NCI-H460 (cell line): ENCODE measurements around the gene CXCL9. TPM values are rescaled to one million over a fixed set of nuclear protein-coding genes. Genes with fewer than 3 reads are reported as not detected.
"Not testable (repeated sequence)": the region's sequence is repeated elsewhere in the genome, so short reads cannot be mapped to it uniquely, and the experiment has no call there.

Experiments used
- DNase-seq: peaks from one replicate; pipeline ENCODE4 v3.0.0-alpha.2; 2016; ENCODE audit warnings: low read depth; ENCODE audit errors: extremely low read depth
- polyA plus RNA-seq: library from polyadenylated mRNA; depleted of rRNA; stranded (reverse); fragments of >200 nt; gene quantifications from 2 replicates; pipeline ENCODE4 v1.2.3, GENCODE V29; 2014; cell fraction: nucleus; rRNA removed
- total RNA-seq: library from RNA; depleted of rRNA; stranded (reverse); fragments of >200 nt; shearing (Covaris generic); gene quantifications from 2 replicates; pipeline ENCODE4 v1.2.3, GENCODE V29; 2014; rRNA removed

CXCL9 gene
- not detected in 2 replicates for total RNA-seq
- not detected in 2 replicates for polyA plus RNA-seq

GRCh38 chr4:76007089-76007862, at the start of gene CXCL9:
TSS of gene CXCL9 (minus strand) at chr4:76007509. CDS start at chr4:76007449, 60 bp downstream.
- DNase-seq = no peak

GRCh38 chr4:76055421-76055820, 48.1 kb upstream of the CXCL9 start:
- DNase-seq = no peak

- DNase-seq = no peak
Observed at GRCh38 chr4:76055016-76055415, 47.7 kb upstream of the CXCL9 start.

DNA sequence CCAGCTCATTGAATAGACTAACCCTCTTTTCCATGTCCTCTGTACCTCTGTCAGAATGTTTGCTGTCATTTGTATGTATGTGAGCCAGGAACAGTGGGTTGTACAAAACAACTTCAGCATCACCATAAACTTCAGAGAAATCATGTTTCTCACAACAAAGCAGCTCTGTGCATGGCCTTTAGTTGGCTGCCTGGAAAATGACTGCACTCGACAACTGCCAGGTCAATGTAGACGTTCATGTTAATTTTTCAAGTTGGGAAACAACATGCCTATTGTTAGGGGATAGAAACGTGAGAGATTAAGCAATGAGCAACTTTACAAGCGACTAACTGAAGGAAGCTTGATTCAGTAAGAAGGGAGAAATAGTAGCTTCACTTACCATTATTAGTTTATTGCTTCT, 46.4 kb upstream of the CXCL9 start:
- no peak for DNase-seq

GRCh38 chr4:76050560-76051050, 43.3 kb upstream of the CXCL9 start:
- DNase-seq = not testable (repeated sequence)

- DNase-seq = not testable (repeated sequence)
Observed at GRCh38 chr4:76049860-76050416, 42.6 kb upstream of the CXCL9 start.

- not testable (repeated sequence) for DNase-seq
Observed at GRCh38 chr4:76044686-76045085, 37.4 kb upstream of the CXCL9 start.

- not testable (repeated sequence) for DNase-seq
Observed at GRCh38 chr4:76043306-76043705, 36.0 kb upstream of the CXCL9 start.

GRCh38 chr4:76042241-76042998, 35.1 kb upstream of the CXCL9 start:
- DNase-seq = not testable (repeated sequence)

- no peak for DNase-seq
Observed at GRCh38 chr4:76036855-76037254, 29.5 kb upstream of the CXCL9 start.

- no peak for DNase-seq
Observed at GRCh38 chr4:76035799-76036380, 28.6 kb upstream of the CXCL9 start, which contains the start of gene CXCL11. TSS of gene CXCL11 (minus strand) at chr4:76036070. CDS start at chr4:76035987, 83 bp downstream.

DNA sequence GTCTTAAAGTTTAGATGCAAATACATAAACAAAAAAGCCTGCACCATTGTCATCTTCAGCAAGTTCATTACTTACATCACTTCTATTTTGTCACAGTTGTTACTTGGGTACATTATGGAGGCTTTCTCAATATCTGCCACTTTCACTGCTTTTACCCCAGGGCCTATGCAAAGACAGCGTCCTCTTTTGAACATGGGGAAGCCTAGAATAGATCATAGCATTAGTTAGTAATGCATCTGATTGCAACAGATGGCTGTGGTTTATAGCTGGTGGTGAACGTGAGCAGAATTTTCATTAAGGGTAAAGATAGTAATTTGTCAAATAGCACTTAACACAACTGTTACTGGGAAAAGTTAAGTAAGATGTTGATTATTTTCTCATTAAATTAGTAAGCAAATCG, 27.8 kb upstream of the CXCL9 start:
- DNase-seq = no peak

DNA sequence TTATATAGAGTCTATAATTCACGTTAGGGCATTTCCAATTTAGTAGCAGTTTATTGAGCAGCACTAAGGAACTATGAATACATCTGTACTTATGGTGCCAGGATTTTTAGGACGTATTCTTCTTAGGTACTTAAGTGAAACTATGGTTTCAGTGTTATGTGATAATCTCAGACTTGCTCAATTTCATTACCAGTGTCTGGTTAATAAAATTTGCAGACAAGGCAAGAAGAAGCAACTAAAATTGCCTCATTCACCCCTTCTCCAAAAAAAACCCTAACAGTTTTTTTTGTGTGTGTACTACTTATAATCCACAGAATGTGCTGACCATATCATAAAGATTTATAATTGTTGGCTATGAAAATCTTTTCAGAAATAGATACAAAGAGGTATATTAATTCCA, 22.0 kb upstream of the CXCL9 start:
- no peak for DNase-seq

- no peak for DNase-seq
Observed at GRCh38 chr4:76028350-76028765, 21.0 kb upstream of the CXCL9 start.

- DNase-seq = no peak
Observed at GRCh38 chr4:76024065-76024464, 16.8 kb upstream of the CXCL9 start.

DNA sequence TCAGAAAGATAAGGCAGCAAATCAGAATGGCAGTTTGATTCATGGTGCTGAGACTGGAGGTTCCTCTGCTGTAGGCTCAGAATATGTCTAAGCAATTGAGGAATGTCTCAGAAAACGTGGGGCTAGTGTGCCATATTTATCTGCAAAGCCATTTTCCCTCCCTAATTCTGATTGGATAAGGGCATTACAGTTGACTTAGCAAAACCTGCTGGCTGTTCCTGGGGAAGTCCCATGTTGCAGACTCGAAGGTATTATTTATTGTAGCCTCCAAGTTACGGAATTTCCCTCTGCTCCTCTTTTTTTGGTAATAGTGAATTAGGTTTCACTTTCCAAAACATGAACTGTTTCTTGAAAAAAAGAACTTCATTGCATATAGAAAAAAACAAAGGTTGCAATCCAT, 16.1 kb upstream of the CXCL9 start, which contains the start of gene CXCL10:
TSS of gene CXCL10 (minus strand) at position 109 of the 400 bp plus-strand sequence. CDS start at position 43, 66 bp downstream.
- DNase-seq = no peak

GRCh38 chr4:76022677-76023076, 15.4 kb upstream of the CXCL9 start:
- DNase-seq = no peak

DNA sequence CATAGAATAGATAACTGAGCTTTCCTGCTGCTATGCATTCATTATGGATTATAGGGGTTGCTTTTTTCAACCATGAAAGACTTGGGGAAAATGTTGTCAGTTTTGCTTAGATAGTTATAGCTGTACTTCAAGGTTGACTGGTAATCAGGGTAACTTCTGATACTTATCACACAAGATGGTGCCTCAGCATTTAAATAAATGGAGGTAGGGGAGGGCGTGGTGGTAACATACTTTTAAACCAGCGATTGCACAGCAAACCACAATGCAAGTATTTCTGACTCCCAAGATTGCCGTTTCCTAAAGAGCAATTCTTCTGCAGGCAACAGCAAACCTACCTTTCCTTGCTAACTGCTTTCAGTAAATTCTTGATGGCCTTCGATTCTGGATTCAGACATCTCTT, 14.7 kb upstream of the CXCL9 start:
- no peak for DNase-seq

GRCh38 chr4:76017056-76017686, 9.9 kb upstream of the CXCL9 start:
- DNase-seq = no peak

GRCh38 chr4:76016393-76016792, 9.1 kb upstream of the CXCL9 start:
- no peak for DNase-seq
